ACC112 (cell line): ENCODE measurements around the gene PPFIBP1.

Experiments
- H2AFZ ChIP-seq: fragments of 200-600 bp; sonication (generic); one replicate; pipeline ENCODE4 v1.6.0; 2017; ENCODE audit warnings: antibody characterized with exemption, low read length; ENCODE audit not compliant: unreplicated experiment
- H3K27ac ChIP-seq: fragments of 200-600 bp; sonication (generic); 2 replicates; pipeline ENCODE4 v1.5.1; 2014; ENCODE audit warnings: low read depth, mild to moderate bottlenecking, antibody characterized with exemption, low read length, moderate library complexity
- H3K27me3 ChIP-seq: fragments of 200-600 bp; sonication (generic); 2 replicates; pipeline ENCODE4 v1.6.1; 2014; ENCODE audit warnings: mild to moderate bottlenecking, antibody characterized with exemption, low read length, moderate library complexity, mixed read lengths; ENCODE audit not compliant: insufficient read depth
- H3K36me3 ChIP-seq: fragments of 200-600 bp; sonication (generic); 2 replicates; pipeline ENCODE4 v1.6.1; 2016; ENCODE audit warnings: mild to moderate bottlenecking, antibody characterized with exemption, low read length, moderate library complexity, mixed read lengths; ENCODE audit not compliant: insufficient read depth
- H3K4me1 ChIP-seq: fragments of 200-600 bp; sonication (generic); one replicate; pipeline ENCODE4 v1.6.1; 2016; ENCODE audit warnings: low read length, mixed read lengths; ENCODE audit not compliant: insufficient read depth, unreplicated experiment, control insufficient read depth
- H3K4me3 ChIP-seq: fragments of 200-600 bp; sonication (generic); 2 replicates; pipeline ENCODE4 v1.5.1; 2014; ENCODE audit warnings: mild to moderate bottlenecking, low read depth, low read length
- H3K79me2 ChIP-seq: fragments of 200-600 bp; sonication (generic); one replicate; pipeline ENCODE4 v1.6.0; 2016; ENCODE audit warnings: low read length; ENCODE audit not compliant: control insufficient read depth, unreplicated experiment, insufficient read depth

PPFIBP1 gene

GRCh38 chr12:27498761-27499160 is 25.2 kb upstream of the PPFIBP1 start:
- Histone ChIP-seq H3K79me2 (no peaks in the 10 kb centered on the region), H3K27ac (no peak overlapping the region), H3K4me3 (no peak overlapping the region), H3K27me3 (no peaks in the 10 kb centered on the region), H3K4me1 (no peaks in the 10 kb centered on the region), H2AFZ (no peak overlapping the region), H3K36me3 (no peaks in the 10 kb centered on the region)

GRCh38 chr12:27499377-27499776 is 24.6 kb upstream of the PPFIBP1 start:
- no peak overlapping the region for H3K4me3 ChIP-seq
- H3K79me2 ChIP-seq: no peaks in the 10 kb centered on the region
- H3K27ac ChIP-seq: no peak overlapping the region
- no peak overlapping the region for H2AFZ ChIP-seq
- H3K27me3 ChIP-seq: no peaks in the 10 kb centered on the region
- H3K36me3 ChIP-seq: no peaks in the 10 kb centered on the region
- peaks cover 5% of the 10 kb centered on the region for H3K4me1 ChIP-seq

- Histone ChIP-seq H3K27me3 (no peaks in the 10 kb centered on the region), H2AFZ (peak overlapping the region; percentile 20), H3K27ac (no peak overlapping the region), H3K4me1 (peaks cover 17% of the 10 kb centered on the region), H3K4me3 (no peak overlapping the region), H3K79me2 (no peaks in the 10 kb centered on the region), H3K36me3 (no peaks in the 10 kb centered on the region)
Measured at GRCh38 chr12:27500546-27500945, 23.5 kb upstream of the PPFIBP1 start.

- Histone ChIP-seq H2AFZ (no peak overlapping the region), H3K79me2 (no peaks in the 10 kb centered on the region), H3K4me3 (no peak overlapping the region), H3K27ac (no peak overlapping the region), H3K36me3 (no peaks in the 10 kb centered on the region), H3K4me1 (peaks cover 19% of the 10 kb centered on the region), H3K27me3 (no peaks in the 10 kb centered on the region)
Measured at GRCh38 chr12:27502021-27502435, 22.0 kb upstream of the PPFIBP1 start.

- Histone ChIP-seq H3K79me2 (no peaks in the 10 kb centered on the region), H3K27ac (peak overlapping the region; percentile 78), H3K4me3 (0 out of 2 replicates have a peak overlapping the region, but pooled peaks have one; percentile 4), H2AFZ (peak overlapping the region; percentile 26), H3K27me3 (no peaks in the 10 kb centered on the region), H3K4me1 (peaks cover 19% of the 10 kb centered on the region), H3K36me3 (no peaks in the 10 kb centered on the region)
Measured at GRCh38 chr12:27504507-27504906, 19.5 kb upstream of the PPFIBP1 start.

- Histone ChIP-seq H3K4me3 (peak overlapping the region; percentile 33; the same call in 1 of the 2 replicates), H3K4me1 (peaks cover 19% of the 10 kb centered on the region), H3K36me3 (no peaks in the 10 kb centered on the region), H3K79me2 (no peaks in the 10 kb centered on the region), H2AFZ (peak overlapping the region; percentile 26), H3K27ac (peak overlapping the region; percentile 78), H3K27me3 (no peaks in the 10 kb centered on the region)
Measured at GRCh38 chr12:27505109-27505508, 18.9 kb upstream of the PPFIBP1 start.

GRCh38 chr12:27505761-27506160 is 18.2 kb upstream of the PPFIBP1 start:
- Histone ChIP-seq H2AFZ (peak overlapping the region; percentile 26), H3K27ac (peak overlapping the region; percentile 78; the same call in 1 of the 2 replicates), H3K36me3 (no peaks in the 10 kb centered on the region), H3K4me1 (peaks cover 19% of the 10 kb centered on the region), H3K27me3 (no peaks in the 10 kb centered on the region), H3K79me2 (no peaks in the 10 kb centered on the region), H3K4me3 (no peak overlapping the region)

- no peak overlapping the region for H3K27ac ChIP-seq
- H3K4me1 ChIP-seq: peaks cover 19% of the 10 kb centered on the region
- H3K36me3 ChIP-seq: no peaks in the 10 kb centered on the region
- no peaks in the 10 kb centered on the region for H3K27me3 ChIP-seq
- H3K4me3 ChIP-seq: no peak overlapping the region
- no peak overlapping the region for H2AFZ ChIP-seq
- no peaks in the 10 kb centered on the region for H3K79me2 ChIP-seq
Measured at GRCh38 chr12:27506645-27507189, 17.3 kb upstream of the PPFIBP1 start.

GRCh38 chr12:27508736-27509431 is 15.1 kb upstream of the PPFIBP1 start:
- H3K27ac ChIP-seq: no peak overlapping the region
- no peak overlapping the region for H3K4me3 ChIP-seq
- H3K27me3 ChIP-seq: no peaks in the 10 kb centered on the region
- H3K36me3 ChIP-seq: no peaks in the 10 kb centered on the region
- no peaks in the 10 kb centered on the region for H3K79me2 ChIP-seq
- H2AFZ ChIP-seq: no peak overlapping the region
- peaks cover 19% of the 10 kb centered on the region for H3K4me1 ChIP-seq

- no peaks in the 10 kb centered on the region for H3K27me3 ChIP-seq
- H3K27ac ChIP-seq: no peak overlapping the region
- peak overlapping the region; percentile 15 for H2AFZ ChIP-seq
- H3K79me2 ChIP-seq: no peaks in the 10 kb centered on the region
- no peaks in the 10 kb centered on the region for H3K36me3 ChIP-seq
- H3K4me3 ChIP-seq: no peak overlapping the region
- no peaks in the 10 kb centered on the region for H3K4me1 ChIP-seq
Measured at GRCh38 chr12:27511031-27511722, 12.8 kb upstream of the PPFIBP1 start.

GRCh38 chr12:27511723-27512045 is 12.3 kb upstream of the PPFIBP1 start:
- H3K27ac ChIP-seq: no peak overlapping the region
- no peaks in the 10 kb centered on the region for H3K36me3 ChIP-seq
- H3K79me2 ChIP-seq: no peaks in the 10 kb centered on the region
- no peaks in the 10 kb centered on the region for H3K4me1 ChIP-seq
- H3K27me3 ChIP-seq: no peaks in the 10 kb centered on the region
- no peak overlapping the region for H3K4me3 ChIP-seq
- peak overlapping the region; percentile 15 for H2AFZ ChIP-seq
